Measurements from ENCODE around the gene TRPM1. TPM values are rescaled to one million over a fixed set of nuclear protein-coding genes. Genes with fewer than 3 reads are reported as not detected.
A peak's percentile ranks its signal among the peaks of the same experiment; 100 is the strongest.

TRPM1 gene
- total RNA-seq, 2 donors from 2014 or later, result not detected

GRCh38 chr15:31034152-31034551 lies 67.4 kb downstream of the TRPM1 start:
- WGBS, 2 donors, result 30 to 32% methylated on average over 4 of the region's 4 CpGs
- ATAC-seq, result no peak
- TF ChIP-seq CTCF (IDR thresholded peaks at IDR 0.05), result no peak
- TF ChIP-seq POLR2A (IDR thresholded peaks at IDR 0.05), result no peak
- Histone ChIP-seq H3K27me3 (no peaks in the 10 kb centered on the region), H3K36me3 (replicated peaks in 1 of 2; ENCODE audit: insufficient read depth in 1 of 2, low read depth in 2 of 2) (no peaks in the 10 kb centered on the region), H3K4me3 (no peak overlapping the region), H3K27ac (no peak overlapping the region), H3K4me1 (no peaks in the 10 kb centered on the region), H3K9me3 (no peaks in the 10 kb centered on the region)
- intact Hi-C loops (cut with DNase I), result no loop called here
- no peak for DNase-seq

- WGBS, 2 donors, result 34 to 44% methylated on average over 5 of the region's 5 CpGs
- no peaks in the 10 kb centered on the region for H3K36me3 ChIP-seq (replicated peaks in 1 of 2; ENCODE audit: insufficient read depth in 1 of 2, low read depth in 2 of 2)
Measured at GRCh38 chr15:31032961-31033371, 68.6 kb downstream of the TRPM1 start.

GRCh38 chr15:31031471-31032067 lies 70.0 kb downstream of the TRPM1 start:
- Histone ChIP-seq H3K4me1 (no peaks in the 10 kb centered on the region), H3K27ac (no peak overlapping the region), H3K4me3 (no peak overlapping the region), H3K27me3 (no peaks in the 10 kb centered on the region), H3K36me3 (replicated peaks in 1 of 2; ENCODE audit: insufficient read depth in 1 of 2, low read depth in 2 of 2) (no peaks in the 10 kb centered on the region), H3K9me3 (no peaks in the 10 kb centered on the region)
- 75 to 85% methylated on average over 3 of the region's 3 CpGs for WGBS, 2 donors
- DNase-seq, result no peak
- no peak for ATAC-seq
- TF ChIP-seq POLR2A (IDR thresholded peaks at IDR 0.05), result no peak
- no peak for TF ChIP-seq CTCF (IDR thresholded peaks at IDR 0.05)
- intact Hi-C loops (cut with DNase I), result no loop called here

More at GRCh38 chr15:31032961-31033371, 68.6 kb downstream of the TRPM1 start:
- Histone ChIP-seq H3K27ac (peak overlapping the region in 1 of 4 donors; percentile 0), H3K9me3 (no peaks in the 10 kb centered on the region), H3K27me3 (no peaks in the 10 kb centered on the region), H3K4me3 (no peak overlapping the region), H3K4me1 (no peaks in the 10 kb centered on the region)
- intact Hi-C loops (cut with DNase I), result no loop called here
- ATAC-seq (peak; percentile 33), DNase-seq (no peak)
- no peak for TF ChIP-seq POLR2A (IDR thresholded peaks at IDR 0.05)
- no peak for TF ChIP-seq CTCF (IDR thresholded peaks at IDR 0.05)

- no peak overlapping the region for H3K4me3 ChIP-seq
- H3K4me1 ChIP-seq, result peaks cover 6% of the 10 kb centered on the region
- WGBS, 2 donors, result 68 to 86% methylated on average over 8 of the region's 8 CpGs
- no peak overlapping the region for H3K27ac ChIP-seq
- no peaks in the 10 kb centered on the region for H3K9me3 ChIP-seq
- DNase-seq (no peak), ATAC-seq (no peak)
- TF ChIP-seq POLR2A (IDR thresholded peaks at IDR 0.05) (no peak), CTCF (IDR thresholded peaks at IDR 0.05) (no peak)
- no peaks in the 10 kb centered on the region for H3K27me3 ChIP-seq
- H3K36me3 ChIP-seq (replicated peaks in 1 of 2; ENCODE audit: insufficient read depth in 1 of 2, low read depth in 2 of 2), result no peaks in the 10 kb centered on the region
- intact Hi-C loops (cut with DNase I), result no loop called here
Measured at GRCh38 chr15:31027910-31028578, 73.5 kb downstream of the TRPM1 start.

GRCh38 chr15:31025996-31026395 lies 75.5 kb downstream of the TRPM1 start:
- intact Hi-C loops (cut with DNase I), result no loop called here
- H3K4me3 ChIP-seq, result no peak overlapping the region
- TF ChIP-seq POLR2A (IDR thresholded peaks at IDR 0.05) (no peak), CTCF (IDR thresholded peaks at IDR 0.05) (no peak)
- no peak overlapping the region for H3K27ac ChIP-seq
- WGBS, 2 donors, result 85 to 92% methylated on average over 25 of the region's 25 CpGs
- H3K27me3 ChIP-seq, result no peaks in the 10 kb centered on the region
- DNase-seq (no peak), ATAC-seq (no peak)
- no peaks in the 10 kb centered on the region for H3K36me3 ChIP-seq (replicated peaks in 1 of 2; ENCODE audit: insufficient read depth in 1 of 2, low read depth in 2 of 2)
- H3K4me1 ChIP-seq, result peaks cover 8% of the 10 kb centered on the region
- no peaks in the 10 kb centered on the region for H3K9me3 ChIP-seq

All from body of pancreas (tissue), 4 donors.